Hematopoietic multipotent progenitor cell (in vitro differentiated cells): ENCODE data around the gene PYCR2. TPM values are rescaled to one million over a fixed set of nuclear protein-coding genes. Genes with fewer than 3 reads are reported as not detected.
"Not testable (repeated sequence)": the region's sequence is repeated elsewhere in the genome, so short reads cannot be mapped to it uniquely, and the experiment has no call there.

Source experiments
- DNase-seq, 3 donors: peaks; one replicate each; pipeline ENCODE4 v3.0.0-alpha.2; 2011 to 2015; ENCODE audit warnings: low read depth in 2 of 3, low spot score in 2 of 3
- total RNA-seq: library from RNA; depleted of rRNA; stranded (reverse); fragments of >200 nt; gene quantifications from one replicate; pipeline ENCODE4 v1.2.3, GENCODE V29; 2012

The PYCR2 gene
- total RNA-seq, 1 donor, result 135 TPM

- no peak for DNase-seq
Measured at GRCh38 chr1:225896494-225896893, 27.6 kb downstream of the PYCR2 start.

GRCh38 chr1:225892307-225892706, 31.7 kb downstream of the PYCR2 start:
- no peak for DNase-seq

- DNase-seq, result no peak
Measured at GRCh38 chr1:225891229-225891972, 32.6 kb downstream of the PYCR2 start.

DNA sequence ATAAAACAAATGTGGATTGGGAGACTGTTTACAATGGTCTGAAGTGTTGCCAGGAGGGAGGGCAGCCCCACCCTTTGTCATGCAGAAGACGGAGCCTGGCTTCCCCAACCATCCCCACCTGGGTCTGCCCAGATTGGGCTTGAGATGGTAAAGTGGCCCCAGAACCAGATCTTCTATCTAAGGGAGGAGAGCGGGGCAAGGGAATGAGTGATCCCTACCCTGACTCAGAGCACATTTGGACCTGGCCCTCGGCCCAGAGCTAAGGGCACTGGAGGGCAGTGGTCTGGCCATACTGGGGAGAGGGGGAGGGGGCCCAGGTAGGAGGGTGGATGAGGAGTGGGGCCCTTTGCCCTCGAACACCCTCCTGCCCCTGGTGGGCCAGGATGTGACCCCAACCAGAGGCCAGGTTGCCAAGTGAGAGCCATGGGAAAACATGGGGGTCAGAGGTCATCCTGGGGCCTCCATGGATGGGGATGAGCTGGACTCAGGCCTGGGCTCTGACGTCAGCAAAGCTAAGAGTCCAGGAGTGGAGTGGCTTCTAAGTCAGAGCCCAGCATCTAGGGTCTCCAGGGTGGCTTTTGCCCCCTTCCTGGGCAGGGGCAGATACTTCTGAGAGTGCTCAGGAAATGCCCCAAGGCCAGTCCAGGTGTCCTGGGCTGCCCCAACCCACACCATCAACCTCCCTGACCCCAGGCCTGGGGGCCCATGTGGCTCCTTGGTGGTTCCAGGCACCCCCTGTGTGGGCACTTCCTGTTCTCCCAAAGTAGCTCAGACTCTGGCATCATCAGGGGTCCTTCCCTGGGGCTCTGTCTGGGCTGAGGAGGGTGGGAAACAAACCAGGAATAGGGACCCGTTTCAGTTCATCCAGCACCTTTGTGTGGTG, 33.5 kb downstream of the PYCR2 start:
- DNase-seq, result no peak

GRCh38 chr1:225889743-225890142, 34.3 kb downstream of the PYCR2 start:
- no peak for DNase-seq

DNA sequence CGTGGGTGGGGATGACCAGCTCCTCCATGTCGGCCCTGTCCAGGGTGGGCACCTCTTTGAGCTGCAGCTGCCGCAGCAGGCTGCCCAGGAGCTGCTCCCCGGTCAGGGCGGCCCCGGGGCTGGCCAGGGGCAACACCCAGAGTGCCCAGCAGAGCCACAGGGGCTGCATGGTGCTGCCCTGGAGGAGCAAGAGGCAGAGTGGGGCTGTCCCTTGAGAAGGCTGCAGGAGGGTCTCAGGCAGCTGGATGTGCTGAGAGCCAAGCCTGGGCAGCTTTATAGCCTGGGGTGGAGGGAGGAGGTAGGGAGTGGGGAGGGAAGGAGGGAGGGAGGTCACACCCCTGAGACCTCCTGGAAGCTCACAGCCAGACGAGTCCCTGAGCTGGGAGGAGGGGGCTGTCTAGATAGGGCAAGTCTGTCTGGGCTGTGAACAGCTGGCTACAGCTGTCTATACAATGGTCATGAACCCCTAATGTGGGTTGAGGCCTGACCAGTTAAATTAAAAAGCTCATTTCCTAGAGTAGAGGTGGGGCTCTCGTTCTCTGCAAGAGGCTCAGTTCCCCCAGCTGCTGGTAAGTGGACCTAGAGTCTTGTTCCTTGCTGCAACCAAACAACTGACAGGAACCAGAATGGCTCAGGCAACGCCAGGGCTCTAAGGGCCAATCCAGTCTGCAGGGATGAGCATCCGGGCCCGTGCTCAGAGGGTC, 35.0 kb downstream of the PYCR2 start, which contains the start of gene LEFTY1:
TSS of gene LEFTY1 (minus strand) at position 249 of the 704 bp plus-strand sequence. CDS start at position 169, 80 bp downstream.
- DNase-seq, result no peak

- no peak for DNase-seq
Measured at GRCh38 chr1:225888289-225888897, 35.7 kb downstream of the PYCR2 start.

GRCh38 chr1:225887554-225888288, 36.3 kb downstream of the PYCR2 start:
- not testable (repeated sequence) for DNase-seq

GRCh38 chr1:225887030-225887314, 37.1 kb downstream of the PYCR2 start:
- no peak for DNase-seq

GRCh38 chr1:225886159-225887029, 37.7 kb downstream of the PYCR2 start:
- DNase-seq, result no peak

DNA sequence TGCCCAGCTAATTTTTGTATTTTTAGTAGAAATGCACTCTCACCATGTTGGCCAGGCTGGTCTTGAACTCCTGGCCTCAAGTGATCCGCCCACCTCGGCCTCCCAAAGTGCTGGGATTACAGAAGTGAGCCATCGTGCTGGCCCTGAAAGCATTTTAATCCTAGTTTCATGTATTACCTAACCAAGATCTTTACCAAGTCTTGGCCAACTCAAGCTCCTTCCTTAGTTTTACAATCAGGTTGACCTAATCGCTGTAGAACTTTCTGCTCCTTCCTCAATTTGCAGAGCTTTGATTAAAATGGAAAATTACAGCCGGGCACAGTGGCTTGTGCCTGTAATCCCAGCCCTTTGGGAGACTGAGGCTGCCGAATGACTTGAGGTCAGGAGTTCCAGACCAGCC, 38.7 kb downstream of the PYCR2 start:
- DNase-seq, result no peak

GRCh38 chr1:225883616-225884265, 40.3 kb downstream of the PYCR2 start:
- DNase-seq, result no peak

DNA sequence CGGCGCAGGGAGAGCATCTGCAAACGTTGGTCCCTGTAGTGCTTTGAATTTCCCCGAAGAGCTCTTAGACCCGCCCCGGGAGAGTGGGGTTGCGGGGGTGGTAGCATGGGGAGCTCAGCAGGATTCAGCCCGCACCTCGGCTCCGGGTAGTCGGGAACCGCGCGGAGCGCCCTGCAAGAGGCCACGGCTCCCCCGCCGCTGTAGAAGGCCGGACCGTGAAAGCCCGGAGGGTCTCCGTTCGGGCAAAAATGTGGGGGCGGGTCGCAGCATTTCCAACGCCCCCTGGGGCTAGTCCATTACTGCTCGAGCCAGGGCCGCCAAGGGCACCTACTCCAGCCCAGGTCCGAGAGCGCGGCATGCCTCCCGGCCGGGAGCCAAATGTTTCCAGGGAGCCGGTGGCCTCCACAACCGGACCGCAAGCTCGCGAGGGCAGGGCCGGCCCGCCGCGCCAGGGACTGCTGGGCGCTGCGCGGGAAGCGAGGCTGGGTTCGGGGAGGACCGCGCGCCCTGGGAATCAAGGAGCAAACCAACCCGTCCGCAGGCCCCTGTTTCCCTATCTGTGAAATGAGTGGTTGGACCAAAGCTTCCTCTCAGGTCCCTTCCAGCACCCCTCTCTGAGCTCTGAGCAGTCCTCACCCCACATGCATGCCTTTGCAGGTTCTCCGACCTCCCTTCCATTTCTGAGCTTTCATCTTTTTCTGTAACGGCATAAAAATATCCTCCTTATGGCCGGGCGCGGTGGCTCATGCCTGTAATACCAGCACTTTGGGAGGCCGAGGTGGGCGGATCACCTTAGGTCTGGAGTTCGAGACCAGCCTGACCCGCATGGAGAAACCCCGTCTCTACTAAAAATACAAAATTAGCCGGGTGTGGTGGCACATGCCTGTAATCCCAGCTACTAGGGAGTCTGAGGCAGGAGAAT, 41.1 kb downstream of the PYCR2 start:
- DNase-seq, result peak in 1 of 3 donors; percentile 48

DNA sequence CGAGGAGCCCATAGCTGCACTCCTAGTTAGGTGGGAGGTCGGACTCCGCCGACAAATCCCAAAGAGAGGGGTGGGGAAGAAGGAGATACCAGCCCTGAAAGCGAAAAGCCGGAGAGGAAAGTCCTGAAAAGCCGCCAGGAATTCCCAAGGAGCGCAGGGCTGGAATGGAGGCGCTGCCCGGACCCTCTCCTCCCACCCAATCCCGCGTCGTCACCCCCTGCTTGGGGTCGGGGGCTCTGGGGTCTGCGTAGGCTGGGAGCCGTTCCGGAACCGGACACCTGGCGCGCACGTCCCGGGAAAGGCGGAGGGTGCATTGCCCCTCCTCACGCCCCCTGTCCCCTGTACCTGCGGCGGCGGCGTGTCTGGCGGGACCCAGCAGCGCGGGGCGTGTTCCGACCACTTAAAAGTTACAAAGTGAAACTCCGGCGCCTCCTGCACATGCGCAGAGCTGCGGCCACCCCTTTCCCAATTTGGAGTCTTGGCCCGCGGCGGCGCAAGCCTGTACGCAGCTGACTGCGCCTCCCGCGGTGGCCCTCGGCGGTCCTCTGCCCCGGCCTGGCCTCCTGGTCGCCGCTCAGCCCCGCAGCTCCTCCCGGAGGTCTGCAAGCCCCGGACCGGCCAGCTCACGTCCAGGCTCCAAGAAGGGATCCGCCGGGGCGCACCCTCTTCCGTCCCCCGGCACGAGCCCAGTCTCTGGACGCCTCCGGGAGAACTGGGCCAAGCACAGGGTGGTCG, 41.9 kb downstream of the PYCR2 start, which contains the start of gene TMEM63A:
TSS of gene TMEM63A (minus strand) at position 422 of the 735 bp plus-strand sequence. CDS start 4,800 bp downstream, outside the sequence.
- DNase-seq, result peak; percentile 80 to 91 (median 89)

GRCh38 chr1:225881081-225881958, 42.7 kb downstream of the PYCR2 start:
- peak in 2 of 3 donors; percentile 51 to 61 for DNase-seq

DNA sequence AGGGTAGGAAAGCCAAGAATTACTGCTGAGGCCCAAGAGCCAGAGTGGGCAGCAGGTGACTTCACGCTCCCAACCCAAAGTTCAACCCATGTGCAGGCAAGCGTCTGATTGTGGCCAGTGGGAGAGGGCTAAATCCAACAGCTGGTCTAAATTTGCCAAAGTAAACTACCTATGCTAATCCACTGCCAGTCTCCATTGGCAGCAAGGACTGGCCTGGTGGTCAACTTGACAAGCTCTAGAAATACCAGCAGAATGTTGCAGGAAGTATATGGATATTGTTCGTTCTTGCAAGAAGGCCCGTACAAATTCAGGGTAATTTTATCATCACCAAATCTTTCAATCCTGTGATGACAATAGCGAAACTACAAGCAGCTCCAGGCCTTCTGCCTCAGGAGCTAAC, 43.4 kb downstream of the PYCR2 start:
- DNase-seq, result no peak
